ENCODE data around the gene FOXL2NB. TPM values are rescaled to one million over a fixed set of nuclear protein-coding genes. Genes with fewer than 3 reads are reported as not detected.

FOXL2NB gene
- total RNA-seq, 1 donor from 2014 or later, result not detected

- intact Hi-C loops (cut with micrococcal nuclease), result no loop called here
Measured at GRCh38 chr3:138976047-138976446, 29.0 kb downstream of the FOXL2NB start.

DNA sequence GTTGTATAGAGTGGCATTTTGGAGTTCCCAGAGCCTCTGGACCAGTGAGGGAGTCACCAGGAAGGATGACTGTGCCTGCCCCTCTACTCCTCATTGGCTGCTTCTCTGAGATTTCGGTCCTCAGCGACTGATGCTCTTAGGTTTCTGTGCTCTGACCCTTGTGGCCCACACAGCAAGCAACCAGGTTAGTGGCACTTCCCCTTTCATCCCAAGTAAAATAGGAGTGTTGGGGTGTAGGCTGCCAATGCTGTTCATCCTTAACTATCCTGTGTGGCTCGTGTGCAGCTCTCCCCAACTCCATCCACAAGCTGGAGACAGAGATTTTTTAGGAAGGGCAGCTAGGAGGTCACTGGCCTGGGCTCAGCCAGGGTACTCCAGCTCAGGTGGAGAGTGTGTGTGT is 37.8 kb downstream of the FOXL2NB start:
- intact Hi-C loops (cut with micrococcal nuclease), result no loop called here

GRCh38 chr3:138985932-138986331 is 38.9 kb downstream of the FOXL2NB start:
- intact Hi-C loops (cut with micrococcal nuclease), result no loop called here

- intact Hi-C loops (cut with micrococcal nuclease), result no loop called here
Measured at GRCh38 chr3:138987181-138987580, 40.2 kb downstream of the FOXL2NB start.

GRCh38 chr3:138995706-138996105 is 48.7 kb downstream of the FOXL2NB start:
- intact Hi-C loops (cut with micrococcal nuclease), result no loop called here

Other genes with a start within 250 kb of the FOXL2NB start
- gene PIK3CB, start 112.3 kb upstream of the FOXL2NB start, total RNA-seq, result 18.4 and 19.4 TPM in 2 replicates
- gene FOXL2, start 80 bp upstream of the FOXL2NB start, total RNA-seq, result not detected in 2 replicates
- not detected in 2 replicates for gene PRR23A, start 59.1 kb downstream of the FOXL2NB start, total RNA-seq
- gene PRR23B, start 73.7 kb downstream of the FOXL2NB start, total RNA-seq, result not detected in 2 replicates
- not detected in 2 replicates for gene PRR23C, start 97.7 kb downstream of the FOXL2NB start, total RNA-seq